GM12891 (cell line): ENCODE measurements around the gene GMDS.

Experiments used
- PAX5 ChIP-seq: IDR thresholded peaks from 2 replicates; pipeline ENCODE4 v1.6.1; 2011; ENCODE audit warnings: low read length, moderate library complexity, mild to moderate bottlenecking; ENCODE audit not compliant: insufficient read depth, severe bottlenecking
- POLR2A ChIP-seq: IDR thresholded peaks from 2 replicates; pipeline ENCODE4 v1.6.1; 2011; ENCODE audit warnings: low read depth, low read length, control low read depth
- POLR2AphosphoS5 ChIP-seq: IDR thresholded peaks from 2 replicates; pipeline ENCODE4 v1.6.1; 2011; ENCODE audit warnings: low read depth, low read length, control low read depth
- TAF1 ChIP-seq: IDR thresholded peaks from 2 replicates; pipeline ENCODE4 v1.6.1; 2011; ENCODE audit warnings: low read depth, low read length, control low read depth

DNA sequence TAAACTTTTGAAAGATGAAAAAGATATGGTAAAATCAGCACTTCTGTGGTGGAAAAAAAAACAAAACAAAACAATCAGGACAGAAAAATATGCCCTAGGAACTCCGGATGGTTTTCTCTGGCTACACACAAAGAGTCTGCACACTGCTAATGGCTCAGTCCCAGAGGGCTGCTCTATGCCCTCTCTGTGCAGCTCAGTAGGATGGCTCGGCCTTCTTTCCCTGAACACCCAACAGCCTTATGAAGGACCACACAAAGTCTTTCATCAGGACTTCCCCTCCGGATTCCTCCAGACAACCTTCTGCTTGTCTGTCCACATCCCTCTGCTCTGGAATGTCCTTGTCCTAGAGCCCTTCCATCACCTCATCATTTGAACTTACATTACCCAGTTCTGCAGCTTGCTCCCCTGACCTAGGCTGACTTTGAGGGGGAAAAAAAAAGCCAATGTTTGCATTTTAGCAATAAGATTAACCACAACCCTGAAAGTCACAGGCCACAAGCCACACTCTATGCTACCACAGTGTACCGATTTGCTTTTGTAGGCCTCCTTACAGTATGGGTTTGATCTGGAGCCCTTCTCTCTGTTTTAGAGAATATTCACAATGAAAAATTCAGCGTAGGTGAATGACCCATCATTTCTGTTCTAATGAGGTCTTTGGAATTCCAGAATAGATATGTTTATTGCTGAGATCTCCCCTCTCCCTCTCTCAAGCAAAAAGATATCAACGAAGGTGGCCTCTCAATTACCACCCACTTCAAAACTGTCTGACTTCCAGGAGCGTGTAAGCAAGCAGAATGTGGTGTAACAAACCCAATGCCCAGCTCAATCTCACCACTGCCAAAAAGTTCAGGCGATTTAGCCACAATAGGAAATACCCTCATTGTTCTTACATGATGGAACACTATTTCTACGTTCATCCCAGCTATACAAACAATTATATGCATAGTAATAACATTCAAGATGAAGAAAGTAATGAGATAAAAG, 164.0 kb downstream of the GMDS start:
- TF ChIP-seq POLR2A (no peak), POLR2AphosphoS5 (no peak), TAF1 (no peak), PAX5 (no peak)
